Activated CD4-positive, alpha-beta T cell treated with anti-CD3 and anti-CD28 coated beads for 48 hours (primary cell): ENCODE data around the gene MAP3K7.

Experiments
- DNase-seq: peaks from one replicate; pipeline ENCODE4 v3.0.0-alpha.2; 2020

The MAP3K7 gene

DNA sequence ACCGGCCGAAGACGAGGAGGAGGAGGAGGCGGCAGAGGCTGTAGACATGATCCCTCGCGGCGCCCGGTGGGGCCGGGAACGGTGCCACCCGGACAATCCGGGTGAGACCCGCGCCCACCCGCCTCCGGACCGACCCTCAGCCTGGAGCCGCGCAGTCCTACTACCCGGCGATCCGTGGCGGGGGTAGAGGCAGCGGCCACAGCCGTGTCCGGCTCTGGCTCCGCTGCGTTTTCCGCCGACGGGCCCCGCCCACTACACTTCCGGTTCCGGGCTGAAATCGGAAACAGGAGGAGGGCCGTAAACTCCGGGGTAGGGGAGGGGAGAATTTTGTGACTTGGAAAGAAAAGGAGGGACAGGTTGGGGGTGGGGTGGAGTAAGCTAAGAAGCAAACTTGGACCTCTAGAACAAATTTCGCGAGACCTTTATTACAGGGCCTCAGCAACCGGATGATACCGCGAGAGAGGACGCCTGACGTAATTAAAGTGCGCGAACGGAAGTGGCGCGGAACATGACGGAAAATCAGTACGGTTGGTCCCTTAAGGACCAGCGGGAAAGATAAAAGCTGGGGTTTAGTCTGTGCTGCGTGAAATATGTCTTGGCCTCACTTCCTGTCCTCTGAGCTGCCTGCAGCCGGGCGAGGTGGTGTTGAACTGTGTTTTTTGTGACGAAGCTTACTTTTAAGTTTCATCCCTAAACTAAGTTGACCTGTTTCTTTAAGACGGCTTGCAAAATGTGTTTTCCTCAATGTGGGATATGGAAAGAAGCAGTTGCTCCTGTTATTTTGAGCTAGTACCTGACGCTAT lies at the start of gene MAP3K7:
Gene MAP3K7, minus strand, starts transcription at position 237 of the 803 bp plus-strand sequence. Its CDS starts 189 bp downstream, at position 48.
- DNase-seq: peak; percentile 95

DNA sequence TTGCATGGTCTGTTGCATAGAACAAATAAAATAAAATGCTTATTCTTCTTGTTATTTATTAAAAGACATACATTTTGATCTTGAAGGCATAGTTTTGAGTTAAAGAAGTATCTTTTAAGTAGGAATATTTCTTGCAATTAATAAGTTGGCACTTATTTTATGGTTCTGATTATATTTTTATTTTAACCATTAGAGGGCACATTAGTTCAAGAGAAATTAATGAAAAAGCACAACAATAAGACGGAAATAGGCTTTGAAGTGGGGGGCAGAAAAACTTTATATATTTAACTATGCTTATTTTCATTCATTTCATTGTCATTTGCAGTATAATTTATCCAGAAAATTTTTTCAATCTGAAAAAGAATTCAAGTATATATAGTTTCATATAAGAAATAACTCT lies 44.2 kb upstream of the MAP3K7 start:
- no peak for DNase-seq

- DNase-seq: no peak
These were observed 34.7 kb upstream of the MAP3K7 start for GRCh38 chr6:90621581-90621980.

DNA sequence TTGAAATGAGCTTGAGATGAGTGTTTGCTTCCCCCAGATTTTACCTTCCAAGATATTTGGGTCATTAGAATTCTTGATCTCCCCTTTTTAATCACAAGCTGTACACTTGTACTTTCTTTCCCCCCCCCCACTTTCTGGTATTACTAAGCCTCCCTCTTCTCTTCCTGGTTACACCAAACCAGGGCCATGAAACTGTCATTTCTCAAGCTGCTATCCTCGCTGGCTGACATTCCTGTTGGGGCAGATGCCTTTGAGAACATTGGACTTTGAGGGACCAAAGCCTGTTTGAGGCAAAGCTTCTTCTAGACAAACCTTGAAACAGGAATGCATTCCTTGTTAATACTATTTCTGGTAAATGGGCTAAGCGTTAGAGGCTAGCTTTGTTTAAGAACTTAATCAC lies 32.3 kb upstream of the MAP3K7 start:
- no peak for DNase-seq

- no peak for DNase-seq
These were observed 25.4 kb upstream of the MAP3K7 start for GRCh38 chr6:90612313-90612680.

- no peak for DNase-seq
These were observed 24.9 kb upstream of the MAP3K7 start for GRCh38 chr6:90611543-90612312.

DNA sequence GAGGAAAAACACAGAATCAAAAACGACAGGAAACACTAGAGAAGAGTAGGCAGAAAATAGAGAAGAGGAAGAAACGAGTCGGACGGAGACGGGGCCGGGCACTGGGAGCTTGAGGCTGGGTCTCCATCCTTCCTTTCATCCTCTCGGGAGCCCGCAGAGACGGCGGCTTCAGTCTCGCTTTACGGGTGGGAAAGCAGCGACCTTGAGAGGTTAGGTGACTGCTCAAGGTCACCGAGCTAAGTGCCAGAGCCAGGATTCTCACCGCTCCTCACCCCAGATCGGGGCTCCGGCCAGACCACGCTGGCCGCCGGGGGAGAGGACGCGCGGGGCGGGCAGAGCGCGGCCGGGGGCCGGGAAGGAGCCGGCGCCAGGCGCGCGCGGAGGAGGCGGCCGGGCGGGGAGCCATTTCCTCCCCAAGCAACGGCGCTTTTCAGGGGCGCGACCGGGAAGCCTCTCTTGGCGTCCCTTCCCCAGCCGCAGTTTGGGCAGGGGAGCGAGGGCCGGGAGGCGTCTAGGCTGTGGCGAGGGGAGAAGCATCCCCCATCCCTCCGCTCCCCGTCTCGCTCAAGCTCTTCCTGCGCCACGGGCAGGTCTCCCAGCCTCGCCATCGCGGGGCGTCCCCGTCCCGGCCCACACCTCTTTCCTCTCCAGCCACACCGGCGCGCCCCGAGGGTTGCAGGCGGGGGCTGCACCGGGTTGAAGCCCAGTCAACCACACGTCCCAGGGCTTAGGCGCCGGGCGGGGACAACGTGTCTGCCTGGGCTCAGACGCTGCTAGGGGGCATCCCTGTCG lies 24.1 kb upstream of the MAP3K7 start:
- DNase-seq: peak; percentile 45

DNA sequence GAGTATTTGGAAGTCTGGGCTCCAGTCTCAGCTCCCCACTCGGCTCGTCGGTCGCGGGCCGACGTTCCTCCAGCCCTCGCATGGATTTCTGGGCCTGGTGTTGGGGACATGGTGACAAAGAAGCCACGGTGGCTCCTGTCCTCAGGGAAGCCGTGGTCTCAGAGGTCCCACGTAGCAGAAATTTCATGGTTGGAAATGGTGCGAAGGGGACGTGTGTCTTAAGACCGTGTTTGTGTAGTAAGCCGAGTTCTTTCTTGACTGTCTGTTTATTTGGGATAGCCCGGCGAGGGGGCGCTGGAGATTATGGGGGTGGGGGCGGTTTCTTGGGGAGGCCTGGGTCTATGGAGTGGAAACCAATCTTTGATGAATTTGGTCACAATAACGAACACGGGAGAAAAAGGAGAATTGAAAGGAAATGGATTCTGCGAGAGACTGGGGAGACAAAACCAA lies 23.5 kb upstream of the MAP3K7 start:
- peak; percentile 4 for DNase-seq

DNA sequence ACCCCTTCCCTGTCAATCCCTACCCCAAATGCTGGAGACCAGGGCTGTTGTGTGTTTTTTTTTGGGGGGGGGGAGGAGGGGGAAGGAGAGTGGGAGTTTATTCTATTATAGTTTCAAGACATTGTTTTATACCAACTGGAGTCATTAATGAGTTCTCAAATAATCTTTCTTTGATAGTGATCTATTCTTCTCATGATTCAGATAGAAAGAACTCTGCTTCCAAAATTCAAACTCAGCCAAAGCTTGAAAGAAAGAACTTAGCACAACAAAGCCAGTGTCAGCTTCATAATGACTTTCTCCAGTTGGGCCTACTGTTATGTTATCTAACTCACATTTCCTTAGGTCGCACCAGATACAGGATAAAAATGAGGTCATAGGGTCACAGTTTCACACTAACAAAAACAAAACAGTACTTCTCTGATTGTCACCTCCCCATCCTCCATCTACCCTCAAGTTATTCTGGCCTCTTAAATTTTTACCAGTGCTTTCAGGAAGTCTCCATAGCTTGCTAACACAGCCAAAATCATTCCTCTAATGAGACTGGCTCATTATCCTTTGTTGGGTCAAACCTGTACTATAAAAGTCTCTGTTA lies 19.0 kb upstream of the MAP3K7 start:
- DNase-seq: no peak

GRCh38 chr6:90604546-90604945 lies 17.7 kb upstream of the MAP3K7 start:
- DNase-seq: no peak

DNA sequence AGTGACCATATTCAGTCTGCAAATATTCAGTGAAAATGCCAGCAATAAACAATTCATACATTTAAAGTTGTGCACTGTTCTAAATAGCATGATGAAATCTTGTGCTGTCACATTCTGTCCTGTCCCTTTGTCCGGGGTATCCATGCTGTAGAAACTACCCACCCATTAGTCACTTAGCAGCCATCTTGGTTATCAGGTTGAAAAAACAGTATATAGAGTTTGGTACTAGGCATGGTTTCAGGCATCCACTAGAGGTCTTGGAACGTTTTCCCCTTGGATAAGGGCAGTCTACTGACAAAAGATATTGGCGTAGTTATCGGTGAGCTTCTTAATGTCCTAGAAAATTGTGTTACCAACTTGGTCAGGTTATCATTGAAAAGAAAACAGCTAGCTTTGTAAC lies 12.3 kb upstream of the MAP3K7 start:
- DNase-seq: no peak

DNA sequence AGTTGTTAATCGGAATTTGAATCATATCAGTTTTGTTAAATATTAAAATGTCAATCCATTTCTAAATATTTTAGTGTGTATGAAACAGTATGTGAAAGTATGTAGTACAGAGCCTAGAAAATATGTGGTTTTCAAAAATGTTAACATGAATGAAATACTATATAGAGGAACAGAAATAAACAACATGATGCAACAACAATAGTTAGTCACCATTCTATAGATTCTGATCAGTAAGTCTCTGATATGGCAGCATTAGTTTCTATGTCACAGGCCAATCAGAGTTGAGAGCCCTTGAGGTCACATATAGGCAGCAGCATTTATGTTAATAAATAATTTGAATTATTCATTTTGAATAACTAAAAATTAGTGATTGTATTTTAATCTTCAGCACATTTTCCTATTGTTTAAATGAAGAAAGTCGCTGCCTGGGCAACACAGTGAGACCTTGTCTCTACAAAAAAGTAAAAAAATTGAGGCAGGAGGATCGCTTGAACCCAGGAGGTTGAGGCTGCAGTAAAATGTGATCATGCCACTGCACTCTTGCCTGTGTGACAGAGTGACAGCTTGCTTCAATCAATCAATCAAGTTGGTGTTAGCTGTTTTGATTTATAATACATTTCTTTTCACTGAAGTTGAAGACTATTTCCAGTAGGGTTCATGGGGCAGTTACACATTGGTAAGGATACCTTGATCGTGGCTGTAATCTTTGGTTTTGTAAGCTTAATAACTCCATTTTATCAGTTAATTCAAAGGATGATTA lies 11.5 kb upstream of the MAP3K7 start:
- DNase-seq: no peak

GRCh38 chr6:90596967-90597539 lies 10.2 kb upstream of the MAP3K7 start:
- no peak for DNase-seq

DNA sequence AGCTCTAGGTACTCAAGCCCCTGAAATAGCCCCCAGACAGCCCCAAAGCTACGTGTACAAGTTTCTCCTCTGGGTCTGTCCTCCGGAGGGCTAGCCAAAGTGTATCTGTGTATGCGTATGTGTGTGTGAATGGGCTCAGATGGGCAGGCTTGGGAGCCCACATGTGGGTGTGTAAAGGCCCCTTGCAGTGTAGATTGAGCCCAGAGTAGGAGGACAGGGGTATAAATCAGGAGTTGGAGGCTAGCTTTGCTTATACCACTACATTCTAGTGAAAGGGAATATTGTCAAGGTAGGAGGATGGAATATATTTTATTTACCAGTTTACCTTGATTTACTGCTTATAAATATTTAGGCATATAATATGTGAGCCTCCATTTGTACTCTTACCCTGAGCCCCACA lies 9.0 kb upstream of the MAP3K7 start:
- no peak for DNase-seq

DNA sequence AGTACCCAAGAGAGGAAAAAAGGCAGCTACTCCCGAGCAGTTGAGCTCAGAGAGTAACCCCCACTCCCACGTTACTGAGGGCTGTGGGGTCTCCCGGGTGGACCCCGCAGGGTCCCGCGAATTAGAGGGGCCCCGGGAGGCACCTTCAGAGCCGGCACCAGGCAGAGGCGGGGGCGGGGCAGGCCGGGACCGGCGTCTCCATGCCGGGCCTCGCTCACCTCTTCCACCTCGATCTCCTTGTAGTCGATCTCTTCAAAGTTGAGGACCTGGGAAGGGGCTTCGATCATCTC lies 381 bp downstream of the MAP3K7 start:
- peak; percentile 47 for DNase-seq

DNA sequence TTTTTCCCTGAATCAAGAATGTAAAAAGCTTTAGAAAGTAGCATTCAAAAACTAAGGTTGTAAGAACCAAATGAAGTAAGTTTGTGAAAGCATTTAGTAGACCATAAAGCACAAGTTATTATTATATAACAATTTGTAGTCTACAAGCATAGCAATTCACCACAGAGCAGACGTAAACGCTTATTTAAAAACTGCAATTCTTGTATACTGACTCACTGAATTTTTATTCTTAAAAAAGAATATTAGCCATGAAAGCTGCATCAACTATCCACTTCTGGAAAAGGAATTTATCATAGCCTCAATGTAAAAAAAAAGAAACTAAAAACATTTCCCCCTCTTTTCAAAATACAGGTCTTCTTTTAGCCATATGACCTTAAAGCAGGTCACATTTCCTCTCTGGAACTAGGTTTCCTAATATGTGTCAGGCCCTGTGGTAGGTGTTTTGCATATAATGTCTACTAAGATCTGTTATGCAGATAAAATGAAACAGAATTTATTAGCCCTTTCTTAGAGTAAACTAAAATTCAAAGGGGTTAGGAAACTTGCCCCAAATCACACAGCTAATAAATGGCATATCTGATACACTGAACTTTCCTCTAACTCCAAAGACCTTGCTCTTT lies 2.1 kb downstream of the MAP3K7 start:
- DNase-seq: no peak

GRCh38 chr6:90583836-90584481 lies 2.9 kb downstream of the MAP3K7 start:
- DNase-seq: no peak

GRCh38 chr6:90583179-90583835 lies 3.6 kb downstream of the MAP3K7 start:
- DNase-seq: no peak

GRCh38 chr6:90581146-90581545 lies 5.7 kb downstream of the MAP3K7 start:
- DNase-seq: no peak

DNA sequence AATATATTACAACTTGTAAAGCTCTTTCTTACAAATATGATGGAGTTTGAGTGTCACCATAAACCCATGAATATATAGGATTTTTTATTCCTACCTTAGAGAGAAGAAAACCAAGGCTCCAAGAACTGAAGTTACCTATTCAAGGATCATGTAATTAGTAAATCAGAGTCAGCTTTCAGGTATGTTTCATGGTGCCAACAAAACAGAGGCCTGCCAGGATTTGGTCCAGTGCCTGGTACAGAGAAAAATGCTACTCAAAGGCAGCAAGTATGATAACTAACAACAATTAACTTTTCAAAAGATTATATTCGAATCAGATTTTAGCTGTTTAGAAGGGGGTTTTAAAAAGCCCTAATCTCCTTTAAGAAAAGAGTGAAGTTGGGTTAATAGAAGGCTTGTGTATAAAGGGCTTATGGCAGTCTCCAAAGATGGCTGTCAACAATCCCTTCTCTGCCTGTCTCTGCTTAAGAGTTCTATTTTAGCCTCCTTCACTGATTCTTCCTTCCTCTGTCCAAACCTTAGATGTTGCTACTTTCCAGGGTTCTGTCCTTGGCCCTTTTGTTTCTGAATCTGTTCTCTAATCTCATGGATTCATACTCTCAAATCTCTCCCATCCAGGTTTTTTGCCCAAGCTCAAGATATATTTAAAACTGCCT lies 7.8 kb downstream of the MAP3K7 start:
- no peak for DNase-seq
